KOPT-K1 (cell line): ENCODE data around the gene IFT80.

Experiments used
- H3K27ac ChIP-seq: fragments of 200-600 bp; sonication (generic); 2 replicates; pipeline ENCODE4 v1.5.1; 2016; ENCODE audit warnings: antibody characterized with exemption, mild to moderate bottlenecking, low read depth, low read length; ENCODE audit not compliant: poor library complexity, severe bottlenecking
- H3K36me3 ChIP-seq: fragments of 200-600 bp; sonication (generic); 2 replicates; pipeline ENCODE4 v1.5.1; 2017; ENCODE audit warnings: antibody characterized with exemption, mild to moderate bottlenecking, low read length, moderate library complexity; ENCODE audit not compliant: insufficient read depth
- H3K9me3 ChIP-seq: fragments of 200-600 bp; sonication (generic); 2 replicates; pipeline ENCODE4 v1.5.1; 2017; ENCODE audit warnings: antibody characterized with exemption, low read length, mild to moderate bottlenecking; ENCODE audit not compliant: insufficient read depth, poor library complexity, severe bottlenecking

The IFT80 gene

DNA sequence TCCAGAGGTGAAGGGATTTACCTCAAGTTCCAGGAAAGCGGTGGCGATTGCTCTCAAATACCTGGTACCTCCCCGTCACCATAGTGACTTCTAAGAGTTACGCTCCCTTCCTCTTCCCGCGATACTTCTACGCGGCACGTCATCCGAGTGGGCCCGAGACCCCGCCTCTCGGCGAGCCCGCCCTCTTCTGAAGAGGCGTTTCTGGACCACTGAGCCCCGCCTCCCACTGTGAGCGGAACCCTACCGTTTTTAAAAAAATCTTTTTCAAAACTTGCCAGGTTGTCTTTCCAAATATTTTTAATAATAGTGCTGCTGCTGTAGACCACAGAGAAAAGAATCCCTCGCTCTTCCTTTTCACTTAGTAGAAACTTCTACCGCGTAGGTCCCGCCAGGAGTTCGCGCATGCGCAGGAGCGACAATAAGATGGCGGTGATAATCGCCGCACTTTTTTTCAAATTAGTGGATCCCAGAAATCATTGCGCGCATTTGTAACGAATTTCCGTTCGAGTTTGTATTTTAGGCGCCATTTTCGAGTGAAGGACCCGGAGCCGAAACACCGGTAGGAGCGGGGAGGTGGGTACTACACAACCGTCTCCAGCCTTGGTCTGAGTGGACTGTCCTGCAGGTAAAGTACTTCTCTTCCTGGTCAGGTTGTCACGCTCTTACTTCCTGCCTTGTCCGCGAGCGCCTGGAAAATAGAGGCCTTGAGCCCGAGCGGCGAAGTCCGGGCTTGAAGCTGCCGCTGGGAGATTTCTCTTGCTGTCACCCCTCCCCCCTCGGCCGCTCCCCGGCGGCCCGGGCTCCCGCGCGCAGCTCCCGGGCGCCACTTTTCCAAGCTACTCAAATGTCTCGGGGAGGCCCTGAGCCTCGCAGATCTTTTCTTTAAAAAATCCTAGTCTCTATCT is at the start of gene IFT80, which contains the start of gene SMC4:
IFT80 (minus strand) TSS at position 101 of the 905 bp plus-strand sequence. CDS start 14,625 bp downstream, outside the sequence.
SMC4 (plus strand) TSS at position 526 of the 905 bp plus-strand sequence. CDS start 1,177 bp downstream, outside the sequence.
- H3K27ac ChIP-seq = peak within 1 kb of the TSS; percentile 99
- no peaks in the 10 kb centered on the region for H3K9me3 ChIP-seq

DNA sequence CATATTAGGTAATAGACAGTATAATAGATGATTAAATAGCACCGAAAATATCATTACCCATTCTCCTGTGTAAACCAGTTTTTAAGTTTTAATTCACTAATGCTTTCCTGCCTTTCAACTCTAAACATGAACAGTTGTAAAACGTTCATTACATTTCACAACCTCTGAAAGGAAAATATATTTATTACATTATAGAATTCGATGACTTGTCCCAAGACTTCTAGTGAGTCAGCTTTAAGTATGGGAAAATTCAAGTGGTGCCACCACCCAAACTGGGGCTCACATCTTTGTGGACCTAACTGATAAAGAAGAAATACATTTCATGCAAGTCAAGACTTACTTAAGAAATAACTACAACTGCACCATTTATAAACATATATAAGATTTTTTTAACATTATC is 48.5 kb upstream of the IFT80 start:
- peaks cover 26% of the 10 kb centered on the region; the same call in 1 of the 2 replicates for H3K36me3 ChIP-seq
- no peaks in the 10 kb centered on the region for H3K9me3 ChIP-seq
- H3K27ac ChIP-seq = no peak overlapping the region

More for the DNA sequence above, at the start of gene IFT80, which contains the start of gene SMC4:
- H3K36me3 ChIP-seq = peaks cover 44% of the 10 kb centered on the region

DNA sequence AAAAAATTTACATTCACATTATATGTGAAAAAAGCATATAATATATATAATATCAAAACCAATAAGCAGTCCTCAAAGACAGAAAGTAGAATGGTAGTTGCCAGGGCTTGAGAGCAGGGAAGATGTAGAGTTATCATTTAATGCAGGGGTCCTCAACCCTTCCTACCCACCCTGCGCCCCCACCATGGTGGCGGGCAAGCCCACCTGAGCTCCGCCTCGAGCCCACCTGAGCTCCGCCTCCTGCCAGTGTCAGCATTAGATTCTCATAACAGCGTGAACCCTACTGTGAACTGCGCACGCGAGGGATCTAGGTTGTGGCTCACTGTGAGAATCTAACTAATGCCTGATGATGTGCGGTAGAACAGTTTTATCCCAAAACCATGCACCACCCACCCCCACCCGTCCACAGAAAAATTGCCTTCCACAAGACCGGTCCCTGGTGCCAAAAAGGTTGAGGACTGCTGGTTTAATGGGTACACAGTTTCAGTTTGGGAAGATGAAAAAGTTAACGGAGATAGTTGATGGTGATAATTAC is 47.6 kb upstream of the IFT80 start:
- Histone ChIP-seq H3K27ac (no peak overlapping the region), H3K9me3 (no peaks in the 10 kb centered on the region), H3K36me3 (peaks cover 30% of the 10 kb centered on the region; the same call in 1 of the 2 replicates)

DNA sequence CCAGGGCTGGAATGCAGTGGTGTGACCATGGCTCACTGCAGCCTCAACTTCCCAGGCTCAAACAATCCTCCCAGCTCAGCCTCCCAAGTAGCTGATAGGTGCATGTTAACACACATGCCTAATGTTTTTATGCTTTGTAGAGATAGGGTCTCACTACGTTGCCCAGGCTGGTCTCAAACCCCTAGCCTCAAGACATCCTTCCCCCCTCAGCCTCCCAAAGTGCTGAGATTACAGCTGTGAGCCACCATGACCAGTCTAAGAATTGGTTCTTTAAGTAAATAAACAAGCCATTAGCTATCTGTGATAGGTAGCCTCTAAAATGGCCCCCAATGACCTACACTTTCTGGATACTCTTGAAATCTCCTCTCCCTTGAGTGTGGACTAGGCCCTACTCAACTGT is 46.8 kb upstream of the IFT80 start:
- Histone ChIP-seq H3K9me3 (no peaks in the 10 kb centered on the region), H3K27ac (no peak overlapping the region), H3K36me3 (peaks cover 31% of the 10 kb centered on the region; the same call in 1 of the 2 replicates)

DNA sequence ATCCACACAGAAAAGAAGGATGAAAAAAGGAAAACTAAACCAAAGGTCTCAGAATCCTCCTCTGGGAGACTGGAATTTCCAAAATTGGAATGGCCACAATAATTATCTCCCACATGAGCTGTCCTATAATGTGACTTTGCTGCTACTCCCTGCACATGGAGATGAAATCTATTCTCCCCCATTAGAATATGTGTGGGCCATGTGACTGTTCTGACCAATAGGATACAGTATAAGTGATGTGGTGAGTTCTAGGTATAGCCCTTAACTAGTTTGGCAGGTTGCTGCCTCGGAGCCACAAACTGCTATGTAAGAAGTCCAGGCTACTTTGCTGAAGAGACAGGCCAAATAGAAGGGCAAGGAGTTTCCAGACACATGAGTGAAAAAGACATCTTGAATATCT is 45.4 kb upstream of the IFT80 start:
- no peak overlapping the region for H3K27ac ChIP-seq
- no peaks in the 10 kb centered on the region for H3K9me3 ChIP-seq
- H3K36me3 ChIP-seq = peaks cover 44% of the 10 kb centered on the region

DNA sequence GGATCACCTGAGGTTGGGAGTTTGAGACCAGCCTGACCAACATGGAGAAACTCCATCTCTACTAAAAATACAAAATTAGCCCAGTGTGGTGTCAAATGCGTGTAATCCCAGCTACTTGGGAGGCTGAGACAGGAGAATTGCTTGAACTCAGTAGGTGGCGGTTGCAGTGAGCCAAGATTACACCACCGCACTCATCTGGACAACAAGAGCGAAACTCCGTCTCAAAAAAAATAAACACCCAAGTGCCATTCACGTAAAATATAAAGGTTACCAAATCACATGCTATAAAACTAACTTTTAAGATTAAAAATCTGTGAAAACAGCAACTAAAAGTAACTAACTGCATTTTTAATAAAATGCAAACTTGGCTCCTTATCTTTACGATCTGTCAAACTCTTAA is 41.7 kb upstream of the IFT80 start:
- H3K9me3 ChIP-seq = no peaks in the 10 kb centered on the region
- peaks cover 76% of the 10 kb centered on the region for H3K36me3 ChIP-seq

DNA sequence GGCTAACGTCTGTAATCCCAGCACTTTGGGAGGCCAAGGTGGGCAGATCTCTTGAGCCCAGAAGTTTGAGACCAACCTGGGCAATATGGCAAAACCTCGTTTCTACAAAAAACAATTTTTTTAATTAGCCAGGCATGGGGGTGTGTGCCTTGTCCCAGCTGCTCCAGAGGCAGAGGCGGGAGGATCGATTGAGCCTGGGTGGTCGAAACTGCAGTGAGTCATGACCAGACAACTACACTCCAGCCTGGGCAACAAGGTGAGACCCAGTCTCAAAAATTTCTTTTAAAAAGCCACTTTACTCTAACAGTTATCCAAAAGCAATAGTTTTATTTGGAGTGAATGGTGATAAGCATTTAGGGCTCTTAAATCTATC is 38.0 kb upstream of the IFT80 start:
- Histone ChIP-seq H3K9me3 (no peaks in the 10 kb centered on the region), H3K36me3 (peaks cover 87% of the 10 kb centered on the region), H3K27ac (no peak overlapping the region)

More for the DNA sequence above, 41.7 kb upstream of the IFT80 start:
- H3K27ac ChIP-seq = no peak overlapping the region

DNA sequence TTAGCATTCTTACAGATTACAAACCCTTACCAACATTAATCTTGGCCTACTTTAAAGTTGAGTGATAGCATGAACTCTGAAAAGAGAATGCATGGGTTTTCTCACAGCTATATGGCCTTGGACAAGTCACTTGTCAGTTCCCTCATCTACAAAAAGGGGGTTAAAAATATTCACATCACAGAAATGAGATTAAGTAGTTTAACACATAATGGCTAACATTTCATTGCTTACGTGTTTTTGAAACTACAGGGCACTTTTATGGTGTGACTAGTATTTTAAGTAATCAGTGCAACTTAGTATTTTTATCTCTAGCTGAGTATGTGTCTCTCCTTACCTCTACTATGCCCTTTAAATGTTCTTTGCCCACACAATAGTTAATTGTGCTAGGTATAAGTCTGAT is 36.7 kb upstream of the IFT80 start:
- Histone ChIP-seq H3K27ac (no peak overlapping the region), H3K36me3 (peaks cover 99% of the 10 kb centered on the region), H3K9me3 (no peaks in the 10 kb centered on the region)

DNA sequence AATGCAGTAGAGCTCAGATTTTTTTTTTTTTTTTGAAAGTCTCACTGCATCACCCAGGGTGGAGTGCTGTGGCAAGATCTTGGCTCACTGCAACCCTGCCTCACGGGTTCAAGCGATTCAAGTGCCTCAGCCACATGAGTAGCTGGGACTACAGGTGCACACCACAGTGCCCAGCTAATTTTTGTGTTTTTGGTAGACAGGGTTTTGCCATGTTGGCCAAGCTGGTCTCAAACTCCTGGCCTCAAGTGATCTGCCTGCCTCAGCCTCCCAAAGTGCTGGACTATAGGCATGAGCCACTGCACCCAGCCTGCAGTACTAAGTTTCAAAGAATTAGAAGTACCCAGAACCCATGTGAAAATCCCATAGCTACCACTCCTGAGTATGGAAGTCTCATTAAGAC is 36.1 kb upstream of the IFT80 start:
- H3K27ac ChIP-seq = no peak overlapping the region
- H3K36me3 ChIP-seq = peaks cover 99% of the 10 kb centered on the region
- H3K9me3 ChIP-seq = no peaks in the 10 kb centered on the region

DNA sequence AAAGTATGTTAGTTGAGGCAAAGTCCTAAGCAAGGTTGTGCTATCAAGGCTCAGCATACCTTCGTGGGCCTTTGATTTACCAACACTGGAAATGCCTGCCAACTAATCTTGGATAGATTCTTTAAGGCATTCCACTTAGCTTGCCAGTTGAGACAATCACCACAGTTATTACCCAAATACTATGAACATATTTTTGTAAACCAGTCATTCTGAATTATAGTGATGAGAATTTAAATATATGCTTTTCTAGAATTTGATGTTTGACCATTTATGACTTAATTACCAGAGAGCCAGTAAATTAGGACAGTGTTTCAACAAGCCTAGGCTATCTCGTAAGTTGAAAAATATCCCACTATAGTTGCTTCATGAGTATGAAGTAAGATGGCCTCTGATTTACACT is 35.0 kb upstream of the IFT80 start:
- Histone ChIP-seq H3K27ac (no peak overlapping the region), H3K36me3 (peaks cover 100% of the 10 kb centered on the region), H3K9me3 (no peaks in the 10 kb centered on the region)

DNA sequence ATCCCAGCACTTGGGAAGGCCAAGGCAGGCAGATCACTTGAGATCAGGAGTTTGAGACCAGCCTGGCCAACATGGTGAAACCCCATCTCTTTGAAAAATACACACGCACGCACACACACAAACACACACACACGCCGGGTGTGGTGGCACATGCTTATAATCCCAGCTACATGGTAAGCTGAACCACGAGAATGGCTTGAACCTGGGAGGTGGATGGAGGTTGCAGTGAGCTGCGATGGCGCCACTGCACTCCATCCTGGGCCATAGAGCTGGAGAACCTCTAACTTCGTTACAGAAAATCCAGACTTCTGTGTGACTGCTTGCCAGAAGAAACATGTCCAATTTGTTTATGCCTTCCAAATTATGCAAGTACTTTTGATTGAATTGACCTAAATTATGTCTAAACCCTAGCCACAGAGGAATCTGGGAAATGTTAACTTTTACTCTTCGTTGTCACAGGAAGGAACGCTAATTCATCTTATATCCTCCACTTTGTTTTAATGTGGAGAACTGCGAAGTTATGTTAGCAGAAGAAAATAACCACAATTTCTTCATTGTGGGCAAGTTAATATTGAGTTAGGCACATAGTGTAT is 28.9 kb upstream of the IFT80 start:
- no peaks in the 10 kb centered on the region for H3K9me3 ChIP-seq
- peaks cover 100% of the 10 kb centered on the region for H3K36me3 ChIP-seq
- no peak overlapping the region for H3K27ac ChIP-seq

DNA sequence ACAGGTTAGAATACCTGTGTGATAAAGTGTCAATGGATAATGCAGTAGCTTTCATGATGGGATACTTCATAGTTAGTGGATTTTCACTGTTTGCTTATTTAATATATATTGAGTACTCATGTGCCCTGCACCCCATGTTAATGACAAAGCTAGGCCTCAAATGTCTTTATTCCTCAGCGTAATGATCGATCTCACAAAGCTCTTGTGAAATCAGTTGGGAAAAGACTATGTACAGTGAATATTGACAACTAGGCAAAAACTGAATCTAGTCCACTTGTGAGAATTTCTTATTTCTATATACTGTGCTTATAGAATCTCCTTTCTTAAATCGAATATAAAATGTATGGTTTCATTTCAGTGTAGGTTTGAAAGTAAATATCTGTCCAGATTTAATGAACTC is 18.3 kb upstream of the IFT80 start:
- no peak overlapping the region for H3K27ac ChIP-seq
- H3K36me3 ChIP-seq = peaks cover 100% of the 10 kb centered on the region
- H3K9me3 ChIP-seq = no peaks in the 10 kb centered on the region

DNA sequence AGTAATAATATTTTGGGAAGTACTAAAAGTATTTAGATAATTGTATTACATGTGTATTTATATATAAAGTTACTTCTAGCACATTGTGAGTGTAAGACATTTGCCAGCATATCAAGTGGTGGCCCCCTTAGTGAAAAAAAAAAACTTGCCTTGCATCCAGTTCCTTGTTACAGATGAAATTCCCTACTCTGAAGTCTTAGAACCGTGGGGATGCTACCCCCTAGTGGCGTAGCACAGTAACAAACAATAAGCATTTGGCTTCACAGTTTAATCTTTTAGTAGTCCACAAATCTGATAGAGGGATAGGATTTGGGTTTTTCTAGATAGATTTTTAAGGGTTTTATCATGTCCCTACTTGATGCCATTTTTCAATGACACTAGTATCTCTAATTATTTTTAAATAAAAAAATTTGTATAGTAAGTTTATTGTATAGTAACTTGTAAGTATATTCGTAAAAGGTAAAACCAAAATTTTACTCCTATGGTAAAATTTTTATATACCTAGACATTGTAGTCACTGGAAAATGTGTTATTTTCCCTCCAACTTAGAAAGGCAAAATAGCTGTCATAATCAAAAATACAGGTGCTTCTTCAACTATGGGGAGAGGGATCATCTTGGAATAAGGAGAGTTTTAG is 14.7 kb upstream of the IFT80 start:
- Histone ChIP-seq H3K36me3 (peaks cover 99% of the 10 kb centered on the region), H3K27ac (no peak overlapping the region), H3K9me3 (no peaks in the 10 kb centered on the region)

DNA sequence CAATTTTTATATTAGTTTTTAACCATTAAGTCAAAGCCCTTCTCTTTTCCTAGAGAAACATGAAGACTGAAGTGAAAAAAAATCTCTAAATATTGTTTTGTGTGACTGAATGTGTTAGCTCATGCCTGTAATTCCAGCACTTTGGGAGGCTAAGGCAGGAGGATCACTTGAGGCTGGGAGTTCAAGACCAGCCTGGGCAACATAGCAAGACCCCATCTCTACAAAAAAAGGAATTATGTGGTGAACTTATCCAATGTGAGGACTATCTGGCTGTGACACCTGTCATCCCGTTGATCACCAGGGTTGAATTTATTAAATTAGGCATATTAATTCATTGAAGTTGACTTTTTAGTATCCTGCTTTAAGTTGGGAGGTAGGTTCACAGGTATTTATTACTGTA is 13.5 kb upstream of the IFT80 start:
- Histone ChIP-seq H3K36me3 (peaks cover 98% of the 10 kb centered on the region), H3K27ac (no peak overlapping the region), H3K9me3 (no peaks in the 10 kb centered on the region)
